Thyroid gland (tissue), 4 donors: Measurements from ENCODE around the gene NCKAP5.

Experiments
- POLR2A ChIP-seq, 2 donors: fragments of 450-650 bp; IDR thresholded peaks; one replicate each; pipeline ENCODE4 v1.6.1; 2017; ENCODE audit warnings: antibody characterized with exemption in 2 of 2, mild to moderate bottlenecking in 2 of 2, moderate library complexity in 1 of 2
- TF ChIP-seq, protein P1 (sequence below), 6 experiments: fragments of 200-600 bp in 3 of 6; fragments of 450-650 bp in 3 of 6; sonication (generic) in 3 of 6; IDR thresholded peaks; one replicate each; pipeline ENCODE4 v1.5.1; 2016 to 2019; ENCODE audit warnings: antibody characterized with exemption in 6 of 6, mild to moderate bottlenecking in 2 of 6, inconsistent platforms in 1 of 6, moderate library complexity in 1 of 6

DNA sequence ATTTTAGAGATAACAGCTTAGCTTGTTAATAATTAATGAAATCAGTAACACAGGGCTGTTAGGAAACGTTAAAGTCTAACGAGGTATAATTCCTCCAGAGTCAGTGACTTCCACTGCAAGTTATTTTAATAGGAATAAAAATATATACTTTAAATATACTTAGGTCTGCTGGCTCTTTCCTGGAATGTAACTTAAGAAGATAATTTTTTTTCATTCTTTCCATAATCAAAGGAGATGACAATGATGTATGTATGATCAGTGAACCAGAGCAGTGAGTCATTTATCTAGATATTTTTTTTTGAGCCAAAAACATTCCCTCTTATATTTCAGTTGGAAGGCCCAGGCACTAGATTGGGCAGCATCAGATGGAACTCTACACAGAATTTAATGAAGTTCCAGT, 794.1 kb downstream of the NCKAP5 start:
- TF ChIP-seq, protein P1, sequence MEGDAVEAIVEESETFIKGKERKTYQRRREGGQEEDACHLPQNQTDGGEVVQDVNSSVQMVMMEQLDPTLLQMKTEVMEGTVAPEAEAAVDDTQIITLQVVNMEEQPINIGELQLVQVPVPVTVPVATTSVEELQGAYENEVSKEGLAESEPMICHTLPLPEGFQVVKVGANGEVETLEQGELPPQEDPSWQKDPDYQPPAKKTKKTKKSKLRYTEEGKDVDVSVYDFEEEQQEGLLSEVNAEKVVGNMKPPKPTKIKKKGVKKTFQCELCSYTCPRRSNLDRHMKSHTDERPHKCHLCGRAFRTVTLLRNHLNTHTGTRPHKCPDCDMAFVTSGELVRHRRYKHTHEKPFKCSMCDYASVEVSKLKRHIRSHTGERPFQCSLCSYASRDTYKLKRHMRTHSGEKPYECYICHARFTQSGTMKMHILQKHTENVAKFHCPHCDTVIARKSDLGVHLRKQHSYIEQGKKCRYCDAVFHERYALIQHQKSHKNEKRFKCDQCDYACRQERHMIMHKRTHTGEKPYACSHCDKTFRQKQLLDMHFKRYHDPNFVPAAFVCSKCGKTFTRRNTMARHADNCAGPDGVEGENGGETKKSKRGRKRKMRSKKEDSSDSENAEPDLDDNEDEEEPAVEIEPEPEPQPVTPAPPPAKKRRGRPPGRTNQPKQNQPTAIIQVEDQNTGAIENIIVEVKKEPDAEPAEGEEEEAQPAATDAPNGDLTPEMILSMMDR (IDR thresholded peaks at IDR 0.05) = no peak
- TF ChIP-seq POLR2A (IDR thresholded peaks at IDR 0.05) = no peak
